IPS-NIHi11 (cell line): Measurements from ENCODE around the gene SCAP.
"Not testable (repeated sequence)": the region's sequence is repeated elsewhere in the genome, so short reads cannot be mapped to it uniquely, and the experiment has no call there.

ENCODE experiments used
- DNase-seq: peaks from one replicate; pipeline ENCODE4 v3.0.0; 2012; ENCODE audit warnings: mixed read lengths, low spot score

Gene SCAP

DNA sequence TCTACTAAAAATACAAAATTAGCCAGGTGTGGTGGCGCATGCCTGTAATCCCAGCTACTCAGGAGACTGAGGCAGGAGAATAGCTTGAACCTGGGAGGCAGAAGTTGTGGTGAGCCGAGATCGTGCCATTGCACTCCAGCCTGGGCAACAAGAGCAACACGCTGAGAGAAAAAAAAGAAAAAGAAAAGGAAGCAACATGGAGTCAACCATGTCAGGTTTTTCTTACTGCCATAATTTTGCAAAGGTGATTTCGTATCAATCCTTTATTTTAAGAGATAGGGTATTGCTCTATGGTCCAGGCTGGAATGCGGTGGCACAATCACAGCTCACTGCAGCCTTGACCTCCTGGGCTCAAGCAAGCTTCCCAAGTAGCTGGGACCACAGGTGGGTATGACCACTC is 4.5 kb upstream of the SCAP start:
- not testable (repeated sequence) for DNase-seq

DNA sequence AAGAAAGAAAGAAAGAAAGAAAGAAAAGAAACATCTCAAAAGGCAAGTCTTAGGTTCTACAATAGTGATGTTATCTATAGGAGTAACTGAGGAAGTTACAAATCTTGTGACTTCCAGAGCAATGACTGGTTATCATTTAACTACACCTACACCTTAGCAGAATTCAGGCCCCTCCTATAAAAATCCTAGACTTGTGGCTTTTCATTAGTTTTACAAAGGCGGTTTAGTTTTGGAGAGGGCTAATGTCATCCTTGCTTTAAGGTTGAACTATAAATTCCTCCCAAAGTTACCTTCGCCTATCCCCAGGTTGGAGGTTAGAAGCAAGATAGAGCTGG is 4.1 kb upstream of the SCAP start:
- DNase-seq: no peak

DNA sequence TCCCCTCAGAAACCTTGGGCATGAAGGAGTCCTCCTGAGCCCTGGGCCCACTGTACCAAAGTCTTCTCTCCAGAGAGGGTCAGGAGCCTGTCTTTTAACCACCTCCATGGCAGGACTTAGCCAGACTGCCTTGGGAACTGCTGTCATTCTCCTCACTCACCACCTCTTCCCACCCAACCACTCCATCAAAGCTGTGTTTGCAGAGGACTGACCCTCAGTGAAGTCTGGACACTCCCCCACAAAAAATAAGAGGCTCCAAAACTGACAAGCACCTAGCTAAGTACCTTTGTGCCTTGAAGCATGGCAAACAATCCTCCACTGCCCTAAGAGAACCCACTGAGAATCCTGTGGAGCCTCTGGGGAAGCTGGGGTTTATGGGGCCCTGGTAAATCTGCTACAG is 2.3 kb upstream of the SCAP start:
- no peak for DNase-seq

DNA sequence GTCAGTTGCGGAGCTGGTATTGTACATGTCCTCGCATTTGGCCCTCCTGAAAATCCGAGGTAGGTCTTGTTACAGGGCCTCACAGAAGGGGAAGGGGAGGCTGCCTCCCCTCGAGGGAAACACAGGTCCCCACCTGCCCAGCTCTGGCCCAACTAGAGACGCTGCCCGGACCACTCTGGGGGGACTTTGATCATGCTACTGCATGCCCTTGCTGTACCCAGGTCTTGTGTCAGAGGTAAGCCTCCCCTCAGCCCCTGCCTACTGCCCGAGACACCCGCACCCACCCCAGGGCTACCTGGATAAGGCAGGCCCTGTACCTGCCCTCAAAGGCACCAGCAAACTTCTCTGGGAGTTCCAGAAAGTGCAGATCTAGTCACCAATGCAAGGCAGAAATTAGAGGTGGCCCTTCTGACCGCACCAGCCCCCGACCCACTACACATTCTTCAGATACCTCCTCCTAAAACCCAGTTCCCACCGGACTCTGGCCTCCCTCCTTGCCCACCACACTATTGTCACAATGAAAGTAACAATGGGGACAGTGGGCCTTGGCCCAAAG is 981 bp upstream of the SCAP start:
- DNase-seq: no peak

DNA sequence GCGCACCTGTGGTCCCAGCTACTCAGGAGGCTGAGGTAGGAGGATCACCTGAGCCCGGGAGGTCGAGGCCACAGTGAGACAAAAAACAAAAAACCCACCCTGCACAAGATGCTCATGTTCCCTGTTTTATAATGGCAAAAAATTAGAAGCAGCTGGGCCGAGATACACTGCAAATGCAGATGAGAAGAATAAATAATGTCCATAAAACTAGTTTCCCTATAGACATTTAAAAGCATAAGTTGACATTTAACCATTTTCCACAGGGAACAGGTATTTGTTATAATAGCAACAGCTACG is 537 bp upstream of the SCAP start:
- DNase-seq: no peak

DNA sequence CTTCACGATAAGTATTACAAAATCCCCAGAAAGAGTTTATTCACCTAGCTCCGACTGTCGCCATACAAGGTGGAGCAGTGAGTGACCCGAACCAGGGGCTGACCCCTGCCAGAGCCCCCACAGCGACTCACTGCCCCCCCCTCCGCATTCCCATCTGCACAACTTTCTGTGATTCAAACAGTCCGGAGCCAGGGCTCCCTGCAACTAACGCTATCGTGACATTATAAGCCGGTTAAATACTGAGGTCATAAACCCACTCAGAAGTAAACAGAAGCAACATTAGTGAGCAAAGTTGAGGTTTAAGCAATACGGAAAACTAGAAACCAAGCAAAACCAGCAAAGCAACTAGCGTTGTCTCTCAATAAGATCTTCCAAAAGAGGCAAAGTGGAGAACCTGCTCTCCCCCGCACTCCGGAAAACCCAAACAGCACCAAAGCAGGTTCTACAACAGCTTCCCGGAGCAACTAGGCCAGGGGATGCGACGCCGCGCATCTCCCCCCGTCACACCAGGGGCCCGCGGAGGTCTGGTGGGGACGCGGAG is 642 bp downstream of the SCAP start:
- peak; percentile 26 for DNase-seq

- no peak for DNase-seq
Observed at GRCh38 chr3:47473391-47473790, 2.4 kb downstream of the SCAP start.

- DNase-seq: no peak
Observed at GRCh38 chr3:47469616-47470015, 6.1 kb downstream of the SCAP start.

- DNase-seq: not testable (repeated sequence)
Observed at GRCh38 chr3:47468315-47468714, 7.4 kb downstream of the SCAP start.

GRCh38 chr3:47464588-47464987 is 11.2 kb downstream of the SCAP start:
- DNase-seq: no peak

DNA sequence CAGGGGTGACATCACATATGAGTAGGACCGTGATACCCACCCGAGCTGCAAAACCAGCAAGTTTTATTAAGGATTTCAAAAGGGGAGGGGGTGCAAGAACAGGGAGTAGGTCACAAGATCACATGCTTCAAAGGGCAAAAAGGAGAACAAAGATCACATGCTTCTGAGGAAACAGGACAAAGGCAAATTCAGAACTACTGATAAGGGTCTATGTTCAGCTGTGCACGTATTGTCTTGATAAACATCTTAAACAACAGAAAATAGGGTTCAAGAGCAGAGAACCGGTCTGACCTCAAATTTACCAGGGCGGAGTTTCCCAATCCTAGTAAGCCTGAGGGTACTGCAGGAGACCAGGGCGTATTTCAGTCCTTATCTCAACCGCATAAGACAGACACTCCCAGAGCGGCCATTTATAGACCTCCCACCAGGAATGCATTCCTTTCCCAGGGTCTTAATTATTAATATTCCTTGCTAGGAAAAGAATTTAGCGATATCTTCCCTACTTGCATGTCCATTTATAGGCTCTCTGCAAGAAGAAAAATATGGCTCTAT is 16.1 kb downstream of the SCAP start:
- DNase-seq: not testable (repeated sequence)

DNA sequence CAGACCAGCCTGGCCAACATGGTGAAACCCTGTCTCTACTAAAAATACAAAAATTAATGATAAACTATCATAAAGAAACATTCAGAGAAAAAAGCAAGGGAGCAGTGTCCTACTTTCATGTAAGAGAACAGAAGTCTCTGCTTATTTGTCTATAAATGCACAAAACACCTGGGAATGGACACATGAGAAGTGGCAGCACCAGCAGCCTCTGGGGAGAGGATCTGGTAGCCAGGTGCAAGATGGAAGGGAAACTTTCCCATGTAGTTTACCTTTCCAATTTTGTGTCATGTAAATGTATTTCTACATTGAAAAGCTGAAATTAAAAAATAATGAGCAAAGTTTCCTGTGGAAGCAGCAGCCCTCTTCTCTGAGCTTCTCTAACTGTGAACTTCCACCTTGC is 18.8 kb downstream of the SCAP start:
- no peak for DNase-seq

DNA sequence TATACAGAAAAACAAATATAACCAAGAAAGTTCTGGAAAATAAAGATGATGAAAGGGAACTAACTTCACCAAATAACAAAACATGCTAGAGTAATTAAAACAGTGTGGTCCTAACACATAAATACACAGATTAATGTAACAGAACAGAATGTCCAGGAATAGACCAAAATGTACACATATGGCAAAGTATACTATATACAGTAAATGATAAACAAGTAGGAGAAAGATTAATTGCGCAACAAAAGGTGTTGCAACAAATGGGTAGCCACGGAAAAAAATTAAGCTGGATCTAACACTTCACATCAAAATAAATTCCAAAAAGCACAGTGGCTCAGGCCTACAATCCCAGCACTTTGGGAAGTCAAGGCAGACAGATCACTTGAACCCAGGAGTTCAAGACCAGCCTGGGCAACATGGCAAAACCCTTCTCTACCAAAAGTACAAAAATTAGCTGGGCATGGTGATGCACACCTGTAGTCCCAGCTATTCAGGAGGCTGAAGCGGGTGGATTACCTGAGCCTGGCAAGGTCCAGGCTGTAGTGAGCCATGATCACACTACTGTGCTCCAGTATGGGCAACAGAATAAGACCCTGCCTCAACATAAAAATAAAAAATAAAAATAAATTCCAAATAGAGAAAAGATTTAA is 19.8 kb downstream of the SCAP start:
- DNase-seq: no peak

GRCh38 chr3:47452453-47453215 is 23.1 kb downstream of the SCAP start:
- DNase-seq: no peak

DNA sequence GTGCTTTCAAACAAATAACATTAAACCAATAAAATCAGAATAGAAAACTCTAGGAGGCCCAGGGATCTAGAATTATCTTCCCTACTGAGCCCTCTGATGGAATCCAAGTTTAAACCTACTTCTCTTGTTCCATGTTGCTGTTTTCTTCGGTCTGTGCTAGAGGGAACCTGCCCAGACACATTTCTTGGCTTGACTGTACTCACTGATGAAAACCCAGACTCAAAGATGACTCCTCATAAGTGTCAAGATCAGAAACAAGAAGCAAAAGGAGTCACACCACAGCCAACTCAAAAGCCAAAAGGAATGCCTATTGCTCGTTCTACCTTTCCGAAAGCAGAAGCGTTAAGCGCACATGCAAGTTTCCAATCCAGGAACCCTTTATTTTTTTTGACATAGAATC is 31.6 kb downstream of the SCAP start:
- no peak for DNase-seq

DNA sequence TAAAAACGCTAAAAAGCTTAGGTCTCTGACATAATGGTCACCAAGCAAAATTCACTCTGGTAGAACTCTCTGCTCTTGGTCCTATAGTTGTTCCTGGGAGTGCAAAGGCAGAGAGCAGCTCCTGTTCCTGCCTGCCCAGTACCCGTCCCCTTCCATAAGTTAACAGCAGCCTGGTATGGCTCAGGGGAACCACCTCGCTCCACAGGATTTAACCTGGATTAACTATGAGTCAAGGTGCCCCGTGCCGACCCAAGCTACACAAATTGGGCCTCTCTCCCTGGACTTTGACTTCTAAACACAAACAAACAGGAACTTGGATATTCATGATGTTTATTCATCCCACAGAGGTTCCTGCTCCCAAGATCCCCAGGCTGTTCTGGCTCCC is 32.1 kb downstream of the SCAP start:
- no peak for DNase-seq

DNA sequence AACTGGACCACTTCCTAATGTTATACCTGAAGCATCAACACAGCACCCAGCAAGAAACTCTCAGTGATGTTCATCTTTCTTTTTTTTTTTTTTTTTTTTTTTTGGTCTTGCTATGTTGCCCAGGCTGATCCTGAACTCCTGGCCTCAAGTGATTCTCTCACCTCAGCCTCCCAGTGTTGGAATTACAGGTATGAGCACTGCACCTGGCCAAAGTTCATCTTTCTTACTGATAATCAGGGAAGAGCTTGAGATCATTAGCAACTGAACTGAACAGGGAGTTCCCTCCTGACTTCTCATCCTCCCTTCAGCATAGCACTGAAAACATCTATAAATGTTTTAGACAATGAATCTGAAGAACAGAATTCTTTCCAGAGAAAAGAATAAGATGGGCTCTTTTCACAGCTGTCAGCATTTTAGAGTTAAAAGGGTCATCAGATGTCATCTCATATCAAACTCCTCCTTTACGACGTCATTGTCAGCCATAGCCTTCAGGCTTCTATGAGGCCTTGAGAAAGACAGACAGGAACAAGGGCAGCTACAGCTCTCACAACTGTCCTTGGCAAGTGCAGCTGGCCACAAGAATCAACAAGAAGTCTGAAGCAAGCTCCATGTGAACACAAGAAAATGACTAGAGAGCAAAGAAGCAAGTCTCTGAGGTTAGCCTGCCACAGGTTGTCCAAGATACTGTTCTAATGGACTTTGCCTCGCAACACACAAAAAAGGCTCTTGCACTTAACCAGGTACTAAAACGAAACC is 33.8 kb downstream of the SCAP start:
- DNase-seq: no peak

DNA sequence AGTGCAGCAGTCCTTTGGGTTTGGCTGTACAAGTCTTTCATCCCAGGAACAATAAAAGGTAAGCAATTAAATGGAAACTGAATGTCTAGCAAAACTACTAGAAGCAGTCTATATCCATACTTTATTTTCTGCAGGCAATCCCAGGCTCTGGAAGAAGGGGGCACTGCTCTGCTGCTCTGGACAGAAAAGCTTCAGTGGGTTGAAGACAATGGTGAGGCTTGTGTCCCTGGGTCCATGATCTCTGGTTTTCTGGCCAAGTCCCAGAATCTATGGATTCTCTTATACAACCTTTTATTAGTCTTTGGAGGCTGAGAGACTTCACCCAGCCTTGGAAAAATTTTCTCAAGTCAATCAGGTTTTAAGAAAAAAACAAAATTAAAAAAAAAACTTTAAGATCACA is 35.6 kb downstream of the SCAP start:
- DNase-seq: no peak

DNA sequence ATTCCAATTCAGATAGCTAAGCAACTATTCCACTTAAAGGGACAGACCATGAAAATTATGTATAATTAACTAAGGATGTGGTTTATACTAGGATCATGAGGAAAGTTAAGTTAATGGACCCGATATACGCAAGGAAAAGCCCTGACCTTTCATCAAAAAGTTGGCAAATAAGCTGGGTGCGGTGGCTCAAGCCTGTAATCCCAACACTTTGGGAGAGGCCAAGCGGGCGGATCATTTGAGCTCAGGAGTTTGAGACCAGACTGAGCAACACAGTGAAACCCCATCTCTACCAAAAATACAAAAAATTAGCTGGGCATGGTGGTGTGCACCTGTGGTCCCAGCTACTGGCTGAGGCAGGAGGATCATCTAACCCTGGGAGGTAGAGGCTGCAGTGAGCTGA is 39.6 kb downstream of the SCAP start:
- no peak for DNase-seq

DNA sequence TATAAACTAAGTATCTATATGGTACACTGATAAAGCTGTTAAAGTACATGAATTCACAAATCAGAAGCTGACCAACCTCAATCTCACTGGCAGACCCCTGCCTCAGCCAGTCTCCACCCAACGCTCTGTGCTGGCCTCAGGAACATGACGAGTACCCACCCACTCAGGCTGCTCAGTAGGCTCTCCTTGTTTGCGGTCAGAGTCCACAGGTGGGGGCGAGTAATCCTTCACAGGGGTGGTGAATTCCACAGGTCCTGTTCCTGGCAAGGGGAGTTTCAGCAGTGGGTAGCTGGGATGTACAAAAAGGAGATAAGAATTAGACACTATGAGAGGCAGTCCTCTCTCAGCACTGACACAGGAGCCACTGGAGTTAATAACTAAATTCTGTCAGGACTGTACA is 40.9 kb downstream of the SCAP start:
- no peak for DNase-seq

DNA sequence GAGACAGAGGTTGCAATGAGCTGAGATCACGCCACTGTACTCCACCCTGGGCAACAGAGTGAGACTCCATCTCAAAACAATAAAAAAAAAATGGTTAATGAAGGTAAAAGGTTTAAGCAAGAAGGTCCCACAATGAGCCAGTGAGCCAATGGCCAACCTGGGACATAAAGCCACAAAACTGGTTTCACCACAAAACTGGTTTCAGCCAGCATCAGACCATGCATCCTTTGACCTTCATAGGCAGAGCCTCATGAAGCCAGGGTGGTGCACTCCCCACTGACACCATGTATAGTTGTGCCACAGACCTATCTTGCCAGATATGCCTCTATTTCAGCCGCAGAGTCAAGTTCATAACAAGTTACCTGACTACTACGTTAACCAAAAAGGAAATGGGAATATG is 41.9 kb downstream of the SCAP start:
- DNase-seq: no peak

- DNase-seq: no peak
Observed at GRCh38 chr3:47432673-47433072, 43.1 kb downstream of the SCAP start.

DNA sequence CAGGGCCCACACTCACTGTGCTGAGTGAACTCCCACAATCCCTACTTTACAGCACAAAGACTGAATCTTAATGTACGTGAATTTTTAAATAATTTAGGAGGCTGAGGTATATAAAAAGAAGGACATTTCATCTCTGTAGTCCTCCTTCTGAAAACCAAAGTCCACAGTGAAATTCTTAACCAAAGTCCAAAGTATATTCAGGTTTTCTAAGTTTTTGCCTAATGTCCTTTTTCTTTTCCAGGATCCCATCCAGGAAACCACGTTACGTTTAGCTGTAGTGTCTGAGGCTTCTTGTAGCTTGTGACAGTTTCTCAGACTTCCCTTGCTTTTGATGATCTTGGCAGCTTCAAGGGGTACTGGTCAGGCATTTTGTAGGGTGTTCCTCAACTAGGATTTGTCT is 44.5 kb downstream of the SCAP start:
- DNase-seq: no peak
